Loucy (cell line): ENCODE data around the gene IL1R1.

ENCODE experiments used
- EZH2phosphoT487 ChIP-seq: fragments of 200-600 bp; IDR thresholded peaks from 2 replicates; pipeline ENCODE4 v1.6.1; 2018; ENCODE audit warnings: antibody characterized with exemption, mild to moderate bottlenecking, moderate library complexity, borderline replicate concordance
- TF ChIP-seq, protein P1 (sequence below): fragments of 200-600 bp; sonication (generic); conservative IDR thresholded peaks from 2 replicates; pipeline ENCODE4 v1.5.1; 2014; ENCODE audit warnings: mild to moderate bottlenecking, antibody characterized with exemption, low read length

- TF ChIP-seq, protein P1, sequence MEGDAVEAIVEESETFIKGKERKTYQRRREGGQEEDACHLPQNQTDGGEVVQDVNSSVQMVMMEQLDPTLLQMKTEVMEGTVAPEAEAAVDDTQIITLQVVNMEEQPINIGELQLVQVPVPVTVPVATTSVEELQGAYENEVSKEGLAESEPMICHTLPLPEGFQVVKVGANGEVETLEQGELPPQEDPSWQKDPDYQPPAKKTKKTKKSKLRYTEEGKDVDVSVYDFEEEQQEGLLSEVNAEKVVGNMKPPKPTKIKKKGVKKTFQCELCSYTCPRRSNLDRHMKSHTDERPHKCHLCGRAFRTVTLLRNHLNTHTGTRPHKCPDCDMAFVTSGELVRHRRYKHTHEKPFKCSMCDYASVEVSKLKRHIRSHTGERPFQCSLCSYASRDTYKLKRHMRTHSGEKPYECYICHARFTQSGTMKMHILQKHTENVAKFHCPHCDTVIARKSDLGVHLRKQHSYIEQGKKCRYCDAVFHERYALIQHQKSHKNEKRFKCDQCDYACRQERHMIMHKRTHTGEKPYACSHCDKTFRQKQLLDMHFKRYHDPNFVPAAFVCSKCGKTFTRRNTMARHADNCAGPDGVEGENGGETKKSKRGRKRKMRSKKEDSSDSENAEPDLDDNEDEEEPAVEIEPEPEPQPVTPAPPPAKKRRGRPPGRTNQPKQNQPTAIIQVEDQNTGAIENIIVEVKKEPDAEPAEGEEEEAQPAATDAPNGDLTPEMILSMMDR: no peak
- no peak for TF ChIP-seq EZH2phosphoT487
Measured at GRCh38 chr2:102149243-102149642, 6.7 kb downstream of the IL1R1 start.
